Right atrium auricular region (tissue), 2 donors: ENCODE data around the gene ADM5. TPM values are rescaled to one million over a fixed set of nuclear protein-coding genes. Genes with fewer than 3 reads are reported as not detected.

Source experiments
- DNase-seq: peaks from one replicate; pipeline ENCODE4 v3.0.0-alpha.2; 2019; ENCODE audit warnings: low spot score
- H3K27ac ChIP-seq, 2 donors: fragments of 200-600 bp; sonication (generic); 1 replicate in 1 of 2; 2 replicates in 1 of 2; pipeline ENCODE4 v1.5.1; 2016 to 2019
- H3K27me3 ChIP-seq, 2 donors: fragments of 200-600 bp; sonication (generic); one replicate each; pipeline versions ENCODE4 v1.5.1 to v1.6.0; 2017 to 2019
- H3K36me3 ChIP-seq: fragments of 200-600 bp; sonication (generic); one replicate; pipeline ENCODE4 v1.5.1; 2016
- H3K4me1 ChIP-seq, 2 donors: fragments of 200-600 bp; sonication (generic); one replicate each; pipeline versions ENCODE4 v1.5.1 to v1.6.0; 2017 to 2019
- H3K4me3 ChIP-seq, 2 donors: fragments of 200-600 bp; sonication (generic); 1 replicate in 1 of 2; 2 replicates in 1 of 2; pipeline ENCODE4 v1.5.1; 2017 to 2019; ENCODE audit warnings: mild to moderate bottlenecking in 1 of 2, moderate library complexity in 1 of 2
- H3K9me3 ChIP-seq, 2 donors: fragments of 200-600 bp; sonication (generic); one replicate each; pipeline ENCODE4 v1.5.1; 2019
- CTCF ChIP-seq, 2 donors: fragments of 200-600 bp; sonication (generic); IDR thresholded peaks; one replicate each; pipeline ENCODE4 v1.5.1; 2019; ENCODE audit warnings: antibody characterized with exemption in 2 of 2
- total RNA-seq, 2 donors: library from RNA; depleted of rRNA; stranded (reverse); fragments of >200 nt; gene quantifications; one replicate each; pipeline ENCODE4 v1.1.0, GENCODE V29; 2016

Gene ADM5
- total RNA-seq, 2 donors from 2014 or later: 0.43 TPM; not detected in 1

- H3K4me1 ChIP-seq: peaks cover 0 to 41% of the 10 kb centered on the region in 2 donors
- H3K27me3 ChIP-seq: no peaks in the 10 kb centered on the region
- no peak for DNase-seq
- H3K36me3 ChIP-seq: peaks cover 37% of the 10 kb centered on the region
- H3K27ac ChIP-seq: no peak overlapping the region
- no peak for TF ChIP-seq CTCF (IDR thresholded peaks at IDR 0.05)
- H3K4me3 ChIP-seq: no peak overlapping the region
- H3K9me3 ChIP-seq: no peaks in the 10 kb centered on the region
Measured at GRCh38 chr19:49645592-49645991, 43.8 kb upstream of the ADM5 start.

GRCh38 chr19:49645995-49646394 lies 43.4 kb upstream of the ADM5 start:
- H3K36me3 ChIP-seq: peaks cover 39% of the 10 kb centered on the region
- no peak for DNase-seq
- no peaks in the 10 kb centered on the region for H3K9me3 ChIP-seq
- no peaks in the 10 kb centered on the region for H3K27me3 ChIP-seq
- H3K4me3 ChIP-seq: no peak overlapping the region
- H3K27ac ChIP-seq: no peak overlapping the region
- H3K4me1 ChIP-seq: peaks cover 0 to 38% of the 10 kb centered on the region in 2 donors
- TF ChIP-seq CTCF (IDR thresholded peaks at IDR 0.05): no peak

GRCh38 chr19:49646586-49646985 lies 42.8 kb upstream of the ADM5 start:
- TF ChIP-seq CTCF (IDR thresholded peaks at IDR 0.05): no peak
- Histone ChIP-seq H3K4me1 (peaks cover 0 to 32% of the 10 kb centered on the region in 2 donors), H3K27me3 (no peaks in the 10 kb centered on the region), H3K9me3 (no peaks in the 10 kb centered on the region), H3K27ac (no peak overlapping the region), H3K4me3 (no peak overlapping the region), H3K36me3 (peaks cover 44% of the 10 kb centered on the region)
- DNase-seq: no peak

GRCh38 chr19:49651029-49651819 lies 38.2 kb upstream of the ADM5 start:
- DNase-seq: no peak
- Histone ChIP-seq H3K4me1 (no peaks in the 10 kb centered on the region), H3K36me3 (peaks cover 82% of the 10 kb centered on the region), H3K27ac (no peak overlapping the region), H3K27me3 (no peaks in the 10 kb centered on the region), H3K4me3 (no peak overlapping the region), H3K9me3 (no peaks in the 10 kb centered on the region)
- TF ChIP-seq CTCF (IDR thresholded peaks at IDR 0.05): no peak

GRCh38 chr19:49651820-49652550 lies 37.4 kb upstream of the ADM5 start:
- TF ChIP-seq CTCF (IDR thresholded peaks at IDR 0.05): no peak
- no peak for DNase-seq
- Histone ChIP-seq H3K4me1 (no peaks in the 10 kb centered on the region), H3K4me3 (no peak overlapping the region), H3K36me3 (peaks cover 82% of the 10 kb centered on the region), H3K27ac (no peak overlapping the region), H3K27me3 (no peaks in the 10 kb centered on the region), H3K9me3 (no peaks in the 10 kb centered on the region)
